ENCODE measurements around the gene FAM3A.
"Not testable (repeated sequence)": the region's sequence is repeated elsewhere in the genome, so short reads cannot be mapped to it uniquely, and the experiment has no call there.

The FAM3A gene

DNA sequence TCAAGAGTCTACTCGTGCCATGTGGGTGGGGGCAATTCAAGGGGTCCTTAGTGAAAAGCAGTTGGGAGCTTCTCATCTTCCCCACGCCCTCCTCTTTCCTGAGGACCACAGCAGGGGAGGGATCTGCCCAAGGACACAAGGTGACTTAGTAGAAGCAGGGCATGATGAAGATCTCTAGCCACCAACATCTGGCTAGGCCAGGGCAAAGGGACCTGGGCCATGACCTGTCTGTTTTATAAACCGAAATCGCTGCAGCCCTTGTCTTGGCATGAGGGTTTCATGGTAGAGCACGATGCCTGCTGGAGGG is 25.5 kb upstream of the FAM3A start:
- Mint-ChIP-seq H3K4me3 (no peak overlapping the region), H3K27me3 (ENCODE audit: low read depth, poor library complexity) (no peaks in the 10 kb centered on the region), H3K9me3 (peaks cover 55% of the 10 kb centered on the region), H3K4me1 (peaks cover 21% of the 10 kb centered on the region), H3K36me3 (ENCODE audit: low read depth) (peaks cover 12% of the 10 kb centered on the region), H3K27ac (no peak overlapping the region)
- TF ChIP-seq, protein P1, sequence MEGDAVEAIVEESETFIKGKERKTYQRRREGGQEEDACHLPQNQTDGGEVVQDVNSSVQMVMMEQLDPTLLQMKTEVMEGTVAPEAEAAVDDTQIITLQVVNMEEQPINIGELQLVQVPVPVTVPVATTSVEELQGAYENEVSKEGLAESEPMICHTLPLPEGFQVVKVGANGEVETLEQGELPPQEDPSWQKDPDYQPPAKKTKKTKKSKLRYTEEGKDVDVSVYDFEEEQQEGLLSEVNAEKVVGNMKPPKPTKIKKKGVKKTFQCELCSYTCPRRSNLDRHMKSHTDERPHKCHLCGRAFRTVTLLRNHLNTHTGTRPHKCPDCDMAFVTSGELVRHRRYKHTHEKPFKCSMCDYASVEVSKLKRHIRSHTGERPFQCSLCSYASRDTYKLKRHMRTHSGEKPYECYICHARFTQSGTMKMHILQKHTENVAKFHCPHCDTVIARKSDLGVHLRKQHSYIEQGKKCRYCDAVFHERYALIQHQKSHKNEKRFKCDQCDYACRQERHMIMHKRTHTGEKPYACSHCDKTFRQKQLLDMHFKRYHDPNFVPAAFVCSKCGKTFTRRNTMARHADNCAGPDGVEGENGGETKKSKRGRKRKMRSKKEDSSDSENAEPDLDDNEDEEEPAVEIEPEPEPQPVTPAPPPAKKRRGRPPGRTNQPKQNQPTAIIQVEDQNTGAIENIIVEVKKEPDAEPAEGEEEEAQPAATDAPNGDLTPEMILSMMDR (IDR thresholded peaks at IDR 0.05), result no peak
- no peak for DNase-seq

DNA sequence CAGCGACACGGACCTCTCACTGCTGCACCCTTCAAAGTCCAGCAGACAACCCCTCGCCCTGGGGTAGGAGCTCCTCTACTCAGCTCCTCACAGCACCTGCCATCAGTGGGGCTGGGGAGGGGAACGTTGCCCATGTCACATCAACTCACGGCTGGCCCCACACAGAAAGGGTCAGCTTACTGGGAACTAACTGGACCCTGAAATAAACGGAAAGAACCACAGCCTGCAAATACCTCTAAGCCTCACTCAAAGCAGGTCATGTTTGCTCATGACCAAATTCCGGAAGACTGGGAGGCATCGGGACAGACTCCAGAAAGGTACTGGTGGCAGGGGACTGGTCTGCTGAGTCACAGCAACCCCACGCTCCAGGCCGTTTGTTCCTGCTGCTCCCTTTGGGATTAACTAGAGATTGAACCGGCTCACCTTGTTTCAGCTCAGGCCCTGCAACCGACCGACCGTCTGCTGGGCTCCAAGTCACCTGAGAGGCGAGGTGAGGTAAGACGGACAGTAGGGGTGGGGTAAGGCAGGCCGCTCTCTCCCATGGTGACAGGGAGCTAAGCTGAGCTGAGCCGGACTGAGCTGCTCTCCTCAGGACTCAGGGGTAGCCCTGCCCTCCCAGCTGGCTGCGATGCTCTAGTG is 25.0 kb upstream of the FAM3A start:
- Mint-ChIP-seq H3K27ac (peak overlapping the region; percentile 78), H3K4me1 (peaks cover 17% of the 10 kb centered on the region), H3K4me3 (no peak overlapping the region), H3K27me3 (ENCODE audit: low read depth, poor library complexity) (no peaks in the 10 kb centered on the region), H3K36me3 (ENCODE audit: low read depth) (peaks cover 12% of the 10 kb centered on the region), H3K9me3 (peaks cover 56% of the 10 kb centered on the region)
- TF ChIP-seq, protein P1 (IDR thresholded peaks at IDR 0.05), result no peak
- no peak for DNase-seq

DNA sequence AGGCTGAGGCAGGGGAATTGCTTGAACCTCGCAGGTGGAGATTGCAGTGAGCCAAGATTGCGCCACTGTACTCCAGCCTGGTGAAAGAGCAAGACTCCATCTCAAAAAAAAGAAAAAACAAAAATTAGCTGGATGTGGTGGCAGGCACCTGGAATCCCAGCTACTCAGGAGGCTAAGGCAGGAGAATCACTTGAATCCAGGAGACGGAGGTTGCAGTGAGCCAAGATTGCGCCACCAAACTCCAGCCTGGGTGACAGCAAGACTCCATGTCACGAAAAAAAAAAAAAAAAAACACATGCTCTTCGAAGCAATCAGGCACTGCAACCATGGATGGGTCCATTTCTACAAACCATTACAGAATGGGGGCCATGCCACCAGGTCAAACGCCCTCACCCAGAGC is 24.3 kb upstream of the FAM3A start:
- Mint-ChIP-seq H3K9me3 (peaks cover 56% of the 10 kb centered on the region), H3K4me1 (peaks cover 10% of the 10 kb centered on the region), H3K36me3 (ENCODE audit: low read depth) (peaks cover 12% of the 10 kb centered on the region)

DNA sequence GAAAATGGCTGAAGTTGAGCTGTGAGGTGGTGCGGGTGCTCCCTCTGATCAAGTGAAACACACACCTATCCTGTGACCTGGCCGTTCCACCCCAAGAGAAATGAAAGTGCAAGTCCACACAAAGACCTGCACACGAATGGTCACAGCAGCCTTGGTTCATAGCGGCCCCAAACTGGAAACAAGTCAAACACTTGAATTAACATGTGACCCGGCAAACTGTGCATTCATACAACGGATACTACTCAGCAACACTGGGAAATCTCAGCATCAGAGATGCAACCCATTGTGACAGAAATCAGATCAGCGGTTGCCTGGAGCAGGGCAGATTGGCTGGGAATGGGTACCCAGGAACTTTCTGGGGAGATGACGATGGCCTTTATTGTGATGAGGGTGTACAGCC is 23.0 kb upstream of the FAM3A start:
- TF ChIP-seq, protein P1 (IDR thresholded peaks at IDR 0.05), result no peak
- Mint-ChIP-seq H3K36me3 (ENCODE audit: low read depth) (peaks cover 12% of the 10 kb centered on the region), H3K27ac (peak overlapping the region; percentile 64), H3K27me3 (ENCODE audit: low read depth, poor library complexity) (no peaks in the 10 kb centered on the region), H3K9me3 (peaks cover 52% of the 10 kb centered on the region), H3K4me1 (no peaks in the 10 kb centered on the region), H3K4me3 (no peak overlapping the region)
- no peak for DNase-seq

More for the DNA sequence above, 24.3 kb upstream of the FAM3A start:
- not testable (repeated sequence) for H3K27me3 Mint-ChIP-seq (ENCODE audit: low read depth, poor library complexity); DNase-seq; H3K4me3 Mint-ChIP-seq
- peak overlapping the region; percentile 19 for H3K27ac Mint-ChIP-seq

DNA sequence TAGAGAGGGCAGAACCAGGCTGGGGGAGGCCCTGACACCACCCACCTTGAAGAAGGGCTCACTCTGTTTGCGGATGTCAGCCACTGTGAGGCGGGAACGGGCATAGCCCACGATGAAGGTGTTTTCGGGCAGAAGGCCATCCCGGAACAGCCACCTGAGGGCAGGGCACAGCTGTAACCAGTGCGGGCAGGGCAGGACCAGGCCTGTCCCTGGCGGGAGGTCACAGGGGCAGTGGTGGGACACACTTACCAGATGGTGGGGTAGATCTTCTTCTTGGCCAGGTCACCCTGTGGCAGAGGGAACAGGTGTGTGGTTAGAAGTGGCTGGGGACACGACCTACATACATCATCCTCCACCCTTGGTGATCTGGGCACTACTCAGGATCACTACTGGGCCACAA is 19.9 kb upstream of the FAM3A start:
- Mint-ChIP-seq H3K27me3 (ENCODE audit: low read depth, poor library complexity) (no peaks in the 10 kb centered on the region), H3K36me3 (ENCODE audit: low read depth) (peaks cover 12% of the 10 kb centered on the region), H3K4me3 (no peak overlapping the region), H3K4me1 (no peaks in the 10 kb centered on the region), H3K27ac (no peak overlapping the region), H3K9me3 (peaks cover 57% of the 10 kb centered on the region)
- TF ChIP-seq, protein P1 (IDR thresholded peaks at IDR 0.05), result no peak
- no peak for DNase-seq

DNA sequence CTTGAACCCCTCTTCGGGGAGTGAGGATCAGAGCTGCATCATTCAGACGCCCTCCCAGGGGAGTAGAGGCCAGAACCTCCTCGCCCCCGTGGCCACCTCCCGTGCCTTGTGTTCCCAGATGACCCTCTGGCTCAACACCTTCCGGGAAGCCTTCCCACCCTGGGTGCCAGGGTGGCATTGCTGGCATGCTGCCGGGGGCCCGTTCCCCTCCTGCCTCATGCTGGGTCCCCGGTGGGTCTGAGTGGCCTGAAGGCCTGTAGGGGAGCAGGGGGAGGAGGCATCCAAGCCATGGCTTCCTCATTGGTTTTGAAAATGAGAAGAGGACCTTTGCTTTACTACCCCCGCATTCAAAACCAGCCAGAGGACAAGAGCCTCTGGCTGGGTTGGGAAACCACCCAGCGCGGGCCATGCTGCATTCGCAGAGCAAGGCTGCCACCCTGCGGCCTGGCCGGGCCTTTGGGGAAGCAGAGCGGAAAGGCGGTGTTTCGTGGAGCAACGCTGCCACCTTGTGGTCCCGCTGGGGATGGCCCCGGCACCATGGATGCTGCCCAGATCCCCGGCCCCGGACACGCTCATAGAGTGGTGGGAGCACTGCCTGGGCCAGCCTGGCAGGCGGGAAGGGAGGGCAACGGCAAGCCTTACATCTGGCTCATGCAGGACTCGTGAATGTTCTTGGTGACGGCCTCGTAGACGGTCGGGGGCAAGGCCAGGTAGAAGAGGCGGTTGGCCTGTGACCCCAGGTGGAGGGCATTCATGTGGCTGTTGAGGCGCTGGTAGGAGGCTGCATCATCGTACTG is 18.7 kb upstream of the FAM3A start:
- DNase-seq, result peak; percentile 89
- Mint-ChIP-seq H3K4me3 (no peak overlapping the region), H3K9me3 (peaks cover 63% of the 10 kb centered on the region), H3K36me3 (ENCODE audit: low read depth) (peaks cover 8% of the 10 kb centered on the region), H3K27ac (no peak overlapping the region), H3K4me1 (no peaks in the 10 kb centered on the region), H3K27me3 (ENCODE audit: low read depth, poor library complexity) (no peaks in the 10 kb centered on the region)
- TF ChIP-seq, protein P1 (IDR thresholded peaks at IDR 0.05), result peak; percentile 87
